GM18498 (cell line): Measurements from ENCODE around the gene CAPNS1.
"Not testable (repeated sequence)": the region's sequence is repeated elsewhere in the genome, so short reads cannot be mapped to it uniquely, and the experiment has no call there.

Experiments used
- ATAC-seq: cut with Tn5 transposase; IDR thresholded peaks from one replicate; pipeline ENCODE4 v1.9.1; 2021; ENCODE audit warnings: mild to moderate bottlenecking, moderate library complexity; ENCODE audit not compliant: unreplicated experiment

CAPNS1 gene

DNA sequence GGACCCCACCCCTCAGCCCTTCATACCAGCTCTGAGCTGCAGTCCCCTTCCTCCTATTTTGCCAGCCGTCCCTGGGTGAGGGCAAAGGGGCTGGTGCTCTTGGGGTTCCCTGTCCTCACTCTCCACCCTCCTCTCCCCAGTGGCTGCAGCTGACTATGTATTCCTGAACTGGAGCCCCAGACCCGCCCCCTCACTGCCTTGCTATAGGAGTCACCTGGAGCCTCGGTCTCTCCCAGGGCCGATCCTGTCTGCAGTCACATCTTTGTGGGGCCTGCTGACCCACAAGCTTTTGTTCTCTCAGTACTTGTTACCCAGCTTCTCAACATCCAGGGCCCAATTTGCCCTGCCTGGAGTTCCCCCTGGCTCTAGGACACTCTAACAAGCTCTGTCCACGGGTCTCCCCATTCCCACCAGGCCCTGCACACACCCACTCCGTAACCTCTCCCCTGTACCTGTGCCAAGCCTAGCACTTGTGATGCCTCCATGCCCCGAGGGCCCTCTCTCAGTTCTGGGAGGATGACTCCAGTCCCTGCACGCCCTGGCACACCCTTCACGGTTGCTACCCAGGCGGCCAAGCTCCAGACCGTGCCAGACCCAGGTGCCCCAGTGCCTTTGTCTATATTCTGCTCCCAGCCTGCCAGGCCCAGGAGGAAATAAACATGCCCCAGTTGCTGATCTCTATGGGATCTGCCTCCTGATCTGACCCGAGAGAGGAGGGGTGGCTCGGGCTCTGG lies 10.0 kb downstream of the CAPNS1 start:
- ATAC-seq = no peak

- no peak for ATAC-seq
These were observed 10.7 kb downstream of the CAPNS1 start for GRCh38 chr19:36150586-36150985.

- no peak for ATAC-seq
These were observed 11.5 kb downstream of the CAPNS1 start for GRCh38 chr19:36151144-36152018.

DNA sequence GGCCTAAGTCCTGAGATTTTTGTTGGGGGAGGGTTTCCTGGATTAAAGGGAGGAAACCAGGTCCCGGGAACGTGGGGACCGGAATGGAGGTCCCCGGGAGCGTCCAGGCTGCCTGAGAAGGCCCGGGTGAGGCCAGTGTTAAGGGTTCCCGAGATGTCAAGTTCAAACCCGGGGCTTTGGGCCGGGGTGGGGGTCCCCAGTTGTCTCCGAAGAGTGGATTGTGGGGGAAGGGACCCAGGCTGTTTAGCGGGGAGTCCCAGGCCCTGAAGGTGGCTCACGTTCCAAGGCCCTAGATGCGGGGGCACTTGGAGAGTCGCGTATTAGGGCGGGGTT lies 12.1 kb downstream of the CAPNS1 start:
- ATAC-seq = no peak

DNA sequence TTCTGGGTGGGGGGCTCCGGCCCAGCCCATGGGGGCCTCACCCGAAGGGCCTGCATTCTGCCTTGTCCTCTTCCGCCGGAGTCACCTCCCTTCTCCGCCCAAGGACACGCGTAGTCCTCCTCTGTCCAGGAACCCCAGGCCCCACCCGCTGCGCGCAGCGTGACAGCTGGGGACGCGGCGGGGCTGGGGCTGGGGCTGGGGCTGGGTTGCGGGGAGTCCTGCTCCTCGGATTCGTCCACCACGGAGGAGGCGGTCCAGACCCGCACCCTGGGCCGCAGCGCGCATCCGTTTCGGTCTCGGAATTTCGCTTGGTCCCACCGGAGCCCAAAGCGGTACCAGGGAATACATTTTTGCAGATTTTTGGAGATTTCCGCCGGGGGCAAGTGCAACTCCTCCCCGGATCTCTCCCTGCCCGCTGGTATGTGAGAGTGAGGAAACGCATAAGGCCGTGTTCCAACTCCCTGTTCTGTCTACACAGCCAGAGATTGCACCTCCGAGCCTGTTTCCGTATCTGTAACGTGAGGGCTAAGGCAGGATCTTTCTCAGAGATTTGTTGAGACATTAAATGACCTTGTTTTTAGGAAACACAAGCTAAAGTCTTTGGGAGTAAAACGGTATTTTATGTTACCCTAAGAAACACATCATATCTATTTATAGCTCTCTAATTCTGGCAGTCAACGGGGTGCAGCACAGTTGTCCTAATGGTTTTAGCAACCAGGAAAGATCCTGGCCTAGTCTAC lies 12.7 kb downstream of the CAPNS1 start, which contains the start of gene COX7A1:
Gene COX7A1, minus strand, starts transcription at position 96 of the 740 bp plus-strand sequence. Its CDS starts 40 bp downstream, at position 56.
- ATAC-seq = no peak

DNA sequence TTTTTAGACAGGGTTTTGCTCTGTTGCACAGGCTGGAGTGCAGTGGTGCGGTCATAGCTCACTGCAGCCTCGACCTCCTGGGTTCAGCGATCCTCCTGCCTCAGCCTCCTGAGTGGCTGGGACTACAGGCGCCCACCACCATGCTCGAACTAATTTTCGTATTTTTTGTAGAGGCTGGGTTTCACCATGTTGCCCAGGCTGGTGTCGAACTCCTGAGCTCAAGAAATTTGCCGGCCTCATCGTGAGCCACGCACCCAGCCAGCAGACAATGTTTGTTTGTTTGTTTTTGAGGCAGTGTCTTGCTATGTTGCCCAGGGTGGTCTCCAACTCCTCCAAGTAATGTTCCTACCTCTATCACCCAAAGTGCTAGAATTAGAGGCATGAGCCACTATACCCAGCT lies 13.3 kb downstream of the CAPNS1 start:
- ATAC-seq = no peak

GRCh38 chr19:36160821-36161596 lies 21.1 kb downstream of the CAPNS1 start:
- no peak for ATAC-seq

GRCh38 chr19:36163813-36164212 lies 23.9 kb downstream of the CAPNS1 start:
- ATAC-seq = no peak

DNA sequence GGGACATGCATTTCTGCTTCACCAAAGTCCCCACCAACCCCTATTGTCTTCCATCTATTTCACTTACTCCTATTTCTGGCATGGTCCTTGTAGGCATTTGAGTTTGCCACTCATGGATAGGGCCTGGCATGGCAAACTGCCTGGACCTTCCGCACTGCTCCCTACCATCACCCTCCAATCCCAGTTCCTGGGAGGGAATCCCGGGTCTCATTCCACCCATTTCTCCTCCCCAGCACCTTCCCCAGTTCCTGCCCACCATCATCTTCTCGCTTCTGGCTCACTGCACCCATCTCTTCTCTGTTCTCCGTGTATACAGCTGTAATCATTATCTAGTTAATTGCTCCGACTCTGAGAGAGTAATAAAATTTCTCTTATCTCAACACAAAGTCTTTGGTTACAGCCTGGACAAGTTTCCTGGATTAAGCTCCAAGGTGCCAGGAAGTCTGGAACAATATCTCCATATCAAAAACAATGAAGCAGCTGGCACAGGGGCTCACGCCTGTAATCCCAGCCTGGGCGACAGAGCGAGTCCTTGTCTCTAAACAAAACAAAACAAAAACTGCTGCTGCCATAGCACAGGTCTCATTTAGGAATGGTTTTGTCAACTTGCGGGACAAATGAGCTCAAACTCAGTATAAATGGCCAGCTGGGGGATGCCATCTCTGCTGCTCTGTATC lies 29.4 kb downstream of the CAPNS1 start:
- no peak for ATAC-seq

- no peak for ATAC-seq
These were observed 33.0 kb downstream of the CAPNS1 start for GRCh38 chr19:36172852-36173251.

- ATAC-seq = not testable (repeated sequence)
These were observed 34.0 kb downstream of the CAPNS1 start for GRCh38 chr19:36173846-36174245.

DNA sequence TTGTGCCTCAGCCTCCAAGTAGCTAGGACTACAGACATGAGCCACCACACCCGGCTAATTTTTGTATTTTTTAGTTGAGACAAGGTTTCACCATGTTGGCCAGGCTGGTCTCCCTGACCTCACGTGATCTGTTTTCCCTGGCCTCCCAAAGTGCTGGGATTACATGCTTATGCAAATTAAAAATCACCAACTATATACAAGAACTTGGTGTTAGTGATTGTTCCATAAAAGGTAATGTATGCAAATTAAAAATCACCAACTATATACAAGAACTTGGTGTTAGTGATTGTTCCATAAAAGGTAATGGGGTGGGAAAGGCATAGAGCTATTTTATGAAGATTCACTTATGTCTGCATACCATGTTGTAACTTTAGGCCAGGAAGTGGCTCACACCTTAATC lies 39.2 kb downstream of the CAPNS1 start:
- not testable (repeated sequence) for ATAC-seq

DNA sequence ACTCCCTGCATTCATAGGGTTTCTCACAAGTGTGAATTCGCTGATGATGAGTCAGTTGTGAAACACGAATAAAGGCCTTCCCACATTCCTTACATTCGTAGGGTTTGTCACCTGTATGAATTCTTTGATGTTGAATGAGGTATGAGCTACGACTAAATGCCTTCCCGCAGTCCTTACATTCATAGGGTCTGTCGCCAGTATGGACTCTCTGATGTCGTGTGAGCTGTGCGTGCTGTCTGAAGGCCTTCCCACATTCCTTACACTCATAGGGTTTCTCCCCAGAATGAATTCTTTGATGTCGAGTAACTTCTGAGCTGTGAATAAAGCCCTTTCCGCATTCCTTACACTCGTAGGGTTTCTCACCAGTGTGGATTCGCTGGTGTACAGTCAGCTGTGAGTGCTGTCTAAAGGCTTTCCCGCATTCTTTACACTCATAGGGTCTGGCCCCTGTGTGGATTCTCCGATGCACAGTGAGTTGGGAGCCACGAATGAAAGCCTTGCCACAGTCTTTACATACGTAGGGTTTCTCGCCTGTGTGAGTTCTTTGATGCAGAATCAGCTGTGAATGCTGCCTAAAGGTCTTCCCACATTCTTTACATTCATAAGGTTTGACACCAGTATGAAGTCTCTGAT lies 42.9 kb downstream of the CAPNS1 start:
- no peak for ATAC-seq

GRCh38 chr19:36183245-36183628 lies 43.4 kb downstream of the CAPNS1 start:
- no peak for ATAC-seq

GRCh38 chr19:36186722-36187121 lies 46.9 kb downstream of the CAPNS1 start:
- not testable (repeated sequence) for ATAC-seq

- no peak for ATAC-seq
These were observed 56.4 kb downstream of the CAPNS1 start for GRCh38 chr19:36196249-36196648.

DNA sequence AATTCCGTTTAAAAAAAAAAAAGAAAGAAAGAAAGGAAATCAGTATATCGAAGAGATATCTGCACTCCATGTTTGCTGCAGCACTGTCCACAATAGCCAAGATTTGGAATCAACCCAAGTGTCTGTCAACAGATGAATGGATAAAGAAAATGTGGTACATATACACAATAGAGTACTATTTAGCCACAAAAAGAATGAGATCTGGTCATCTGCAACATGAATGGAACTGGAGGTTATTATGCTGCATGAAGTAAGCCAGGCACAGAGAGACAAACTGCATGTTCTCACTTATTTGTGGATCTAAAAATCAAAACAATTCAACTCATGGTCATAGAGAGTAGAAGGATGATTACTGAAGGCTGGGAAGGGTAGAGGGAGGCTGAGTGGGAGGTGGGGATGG lies 58.3 kb downstream of the CAPNS1 start:
- no peak for ATAC-seq
